HEK293T (cell line): ENCODE results near the gene CLEC2B.

Experiments
- BHLHE40 ChIP-seq: fragments of 450-650 bp; IDR thresholded peaks from 2 replicates; pipeline ENCODE4 v1.6.1; 2016; ENCODE audit warnings: mild to moderate bottlenecking, moderate library complexity, borderline replicate concordance
- CTBP1 ChIP-seq: fragments of 450-650 bp; IDR thresholded peaks from 2 replicates; pipeline ENCODE4 v1.6.1; 2016; ENCODE audit warnings: borderline replicate concordance
- ELF4 ChIP-seq: fragments of 450-650 bp; IDR thresholded peaks from 2 replicates; pipeline ENCODE4 v1.6.1; 2017; ENCODE audit warnings: antibody characterized with exemption
- FOXM1 ChIP-seq: fragments of 450-650 bp; IDR thresholded peaks from 2 replicates; pipeline ENCODE4 v1.6.1; 2017; ENCODE audit warnings: mild to moderate bottlenecking, borderline replicate concordance
- LEF1 ChIP-seq: fragments of 450-650 bp; IDR thresholded peaks from 2 replicates; pipeline ENCODE4 v1.6.1; 2017; ENCODE audit warnings: mild to moderate bottlenecking, borderline replicate concordance
- SP1 ChIP-seq: fragments of 450-650 bp; IDR thresholded peaks from 2 replicates; pipeline ENCODE4 v1.6.1; 2017
- SUZ12 ChIP-seq: fragments of 450-650 bp; IDR thresholded peaks from 2 replicates; pipeline ENCODE4 v1.6.1; 2016; ENCODE audit warnings: mild to moderate bottlenecking

DNA sequence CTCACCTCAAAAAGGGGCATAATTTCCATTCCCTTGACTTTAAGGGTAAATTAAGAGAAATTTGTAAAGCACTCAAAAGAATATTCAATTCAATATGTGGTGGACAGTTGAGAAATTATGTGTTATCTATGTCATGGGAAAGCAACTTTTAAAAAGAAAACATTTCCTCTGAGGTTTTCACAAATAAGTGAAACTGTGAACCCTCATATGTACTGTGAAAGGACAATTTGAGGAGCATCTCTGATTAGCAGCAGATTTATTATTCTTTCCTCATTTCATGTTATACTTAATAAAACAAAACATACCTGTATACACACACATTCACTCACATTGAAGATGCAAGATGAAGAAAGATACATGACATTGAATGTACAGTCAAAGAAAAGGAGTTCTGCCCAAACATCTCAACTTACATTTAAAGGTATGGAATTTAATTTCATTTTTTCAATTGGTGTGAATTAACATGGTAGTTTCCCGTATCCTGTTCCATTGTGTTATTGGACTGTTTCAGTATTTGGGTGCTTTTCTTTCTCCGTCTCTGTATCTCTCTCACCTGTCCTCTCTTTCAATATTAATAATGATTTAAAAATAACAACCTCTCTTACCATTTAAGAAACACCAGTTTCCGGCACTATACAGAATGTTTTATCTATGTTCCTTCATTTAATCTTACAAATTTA is 41.8 kb downstream of the CLEC2B start, which contains the start of gene KLRF1:
- TF ChIP-seq ELF4 (no peak), CTBP1 (no peak), LEF1 (no peak), FOXM1 (no peak), BHLHE40 (no peak), SUZ12 (no peak), SP1 (no peak)
